Measurements from ENCODE around the gene SBF2.

SBF2 gene

GRCh38 chr11:10293423-10294289, at the start of gene SBF2:
Gene SBF2 (minus strand): TSS chr11:10294219. CDS start chr11:10294069, 150 bp downstream.
- ChIA-PET POLR2A (ENCODE audit: low non-redundant PET) (no interaction called here), CTCF (no interaction called here)
- DNase-seq (ENCODE audit: low spot score) = peak; percentile 85
- no peak for TF ChIP-seq CTCF (conservative IDR thresholded peaks at IDR 0.05; ENCODE audit: low read depth)
- peak within 1 kb of the TSS; percentile 90 for H3K27ac ChIP-seq

- POLR2A ChIA-PET (ENCODE audit: low non-redundant PET) = no interaction called here
- CTCF ChIA-PET = no interaction called here
- TF ChIP-seq CTCF (conservative IDR thresholded peaks at IDR 0.05; ENCODE audit: low read depth) = no peak
- no peak for DNase-seq (ENCODE audit: low spot score)
- no peak overlapping the region for H3K27ac ChIP-seq
These were observed 44.3 kb upstream of the SBF2 start for GRCh38 chr11:10338287-10338686.

GRCh38 chr11:10333490-10333889, 39.5 kb upstream of the SBF2 start:
- ChIA-PET POLR2A (ENCODE audit: low non-redundant PET) (no interaction called here), CTCF (interaction anchor here (0.7 kb wide), 2 partner anchors 19 to 327 kb away, joined by 3 read pairs; no protein-coding TSS in a partner anchor)
- H3K27ac ChIP-seq = no peak overlapping the region
- no peak for DNase-seq (ENCODE audit: low spot score)
- TF ChIP-seq CTCF (conservative IDR thresholded peaks at IDR 0.05; ENCODE audit: low read depth) = no peak

- no peak for TF ChIP-seq CTCF (conservative IDR thresholded peaks at IDR 0.05; ENCODE audit: low read depth)
- ChIA-PET CTCF (no interaction called here), POLR2A (ENCODE audit: low non-redundant PET) (no interaction called here)
- no peak for DNase-seq (ENCODE audit: low spot score)
- no peak overlapping the region for H3K27ac ChIP-seq
These were observed 37.7 kb upstream of the SBF2 start for GRCh38 chr11:10331548-10332289.

- DNase-seq (ENCODE audit: low spot score) = no peak
- TF ChIP-seq CTCF (conservative IDR thresholded peaks at IDR 0.05; ENCODE audit: low read depth) = no peak
- ChIA-PET POLR2A (ENCODE audit: low non-redundant PET) (no interaction called here), CTCF (no interaction called here)
- H3K27ac ChIP-seq = no peak overlapping the region
These were observed 35.9 kb upstream of the SBF2 start for GRCh38 chr11:10329935-10330334.

- CTCF ChIA-PET = interaction anchor here (1.1 kb wide), 1 partner anchor 357 kb away, joined by 4 read pairs; no protein-coding TSS in a partner anchor
- no peak for DNase-seq (ENCODE audit: low spot score)
- no peak overlapping the region for H3K27ac ChIP-seq
- no peak for TF ChIP-seq CTCF (conservative IDR thresholded peaks at IDR 0.05; ENCODE audit: low read depth)
- POLR2A ChIA-PET (ENCODE audit: low non-redundant PET) = interaction anchor here (0.5 kb wide), 1 partner anchor 125 kb away, joined by 4 read pairs; no protein-coding TSS in a partner anchor
These were observed 35.3 kb upstream of the SBF2 start for GRCh38 chr11:10329356-10329755.
